GM23338 (cell line): ENCODE data around the gene S100A3. TPM values are rescaled to one million over a fixed set of nuclear protein-coding genes. Genes with fewer than 3 reads are reported as not detected.
"Not testable (repeated sequence)": the region's sequence is repeated elsewhere in the genome, so short reads cannot be mapped to it uniquely, and the experiment has no call there.

Source experiments
- ATAC-seq: fragments of 200-7000 bp; cut with Tn5 transposase; 3 replicates; pipeline ENCODE4 v1.9.1; 2020
- DNase-seq: peaks from one replicate; pipeline ENCODE4 v3.0.0-alpha.2; 2015; ENCODE audit warnings: low spot score
- H2AFZ ChIP-seq: fragments of 200-600 bp; sonication (generic); 2 replicates; pipeline ENCODE4 v1.8.0; 2016; ENCODE audit warnings: antibody characterized with exemption, mild to moderate bottlenecking, moderate library complexity
- H3F3A ChIP-seq: fragments of 200-600 bp; sonication (generic); replicated peaks from 2 replicates; pipeline ENCODE4 v1.8.0; 2017; ENCODE audit warnings: antibody characterized with exemption, mixed run types, low read depth
- H3K27ac ChIP-seq: fragments of 200-600 bp; sonication (generic); 2 replicates; pipeline ENCODE4 v1.6.1; 2016; ENCODE audit warnings: low read depth
- H3K27me3 ChIP-seq: fragments of 200-600 bp; sonication (generic); 2 replicates; pipeline ENCODE4 v1.8.0; 2016; ENCODE audit warnings: mild to moderate bottlenecking, mixed run types, moderate library complexity; ENCODE audit not compliant: insufficient read depth
- H3K36me3 ChIP-seq: fragments of 200-600 bp; sonication (generic); 2 replicates; pipeline ENCODE4 v1.8.0; 2016; ENCODE audit warnings: mild to moderate bottlenecking; ENCODE audit not compliant: insufficient read depth
- H3K4me1 ChIP-seq: fragments of 200-600 bp; sonication (generic); 2 replicates; pipeline ENCODE4 v1.8.0; 2016; ENCODE audit warnings: mild to moderate bottlenecking, moderate library complexity; ENCODE audit not compliant: insufficient read depth
- H3K4me2 ChIP-seq: fragments of 200-600 bp; sonication (generic); 2 replicates; pipeline ENCODE4 v1.7.1; 2017; ENCODE audit warnings: mixed run types
- H3K4me3 ChIP-seq: fragments of 200-600 bp; sonication (generic); 2 replicates; pipeline ENCODE4 v1.6.1; 2016; ENCODE audit warnings: mixed run types
- H3K79me2 ChIP-seq: fragments of 200-600 bp; sonication (generic); replicated peaks from 2 replicates; pipeline ENCODE4 v1.8.0; 2017; ENCODE audit warnings: mild to moderate bottlenecking; ENCODE audit not compliant: insufficient read depth
- H3K9me2 ChIP-seq: fragments of 200-600 bp; sonication (generic); 2 replicates; pipeline ENCODE4 v1.8.0; 2017; ENCODE audit not compliant: insufficient read depth
- H4K20me1 ChIP-seq: fragments of 200-600 bp; sonication (generic); replicated peaks from 2 replicates; pipeline ENCODE4 v1.8.0; 2017; ENCODE audit warnings: mild to moderate bottlenecking; ENCODE audit not compliant: insufficient read depth
- H3K27ac Mint-ChIP-seq: 2 replicates; pipeline ENCODE4 v1.8.0; 2020; ENCODE audit warnings: inconsistent platforms, mild to moderate bottlenecking, moderate library complexity, mixed read lengths
- H3K27me3 Mint-ChIP-seq: 3 replicates; pipeline ENCODE4 v1.8.0; 2022; ENCODE audit warnings: low read depth, mild to moderate bottlenecking, moderate library complexity, mixed read lengths, inconsistent platforms; ENCODE audit not compliant: insufficient read depth, poor library complexity
- H3K36me3 Mint-ChIP-seq: 3 replicates; pipeline ENCODE4 v1.8.0; 2021; ENCODE audit warnings: low read depth, mild to moderate bottlenecking, inconsistent platforms, moderate library complexity, mixed read lengths
- H3K4me1 Mint-ChIP-seq: 3 replicates; pipeline ENCODE4 v1.8.0; 2020; ENCODE audit warnings: mild to moderate bottlenecking, inconsistent platforms, mixed read lengths
- H3K4me3 Mint-ChIP-seq: 3 replicates; pipeline ENCODE4 v1.8.0; 2021; ENCODE audit warnings: moderate library complexity, mild to moderate bottlenecking, inconsistent platforms, mixed read lengths
- H3K9me3 Mint-ChIP-seq: 3 replicates; pipeline ENCODE4 v1.8.0; 2020; ENCODE audit warnings: moderate library complexity, mild to moderate bottlenecking, inconsistent platforms, mixed read lengths
- NANOG ChIP-seq: IDR thresholded peaks from 2 replicates; pipeline ENCODE4 v1.6.1; 2016; ENCODE audit warnings: antibody characterized with exemption, borderline replicate concordance
- polyA plus RNA-seq: library from polyadenylated mRNA; unstranded; fragments of >200 nt; fragmentation: Nextera tagmentation; extraction: Ambion mirVana; gene quantifications from 2 replicates; pipeline ENCODE4 v1.2.1, GENCODE V29; 2016
- total RNA-seq: library from RNA; depleted of rRNA; stranded (reverse); fragments of >200 nt; shearing (Covaris generic); gene quantifications from 2 replicates; pipeline ENCODE4 v1.2.3, GENCODE V29; 2014
- TF ChIP-seq, protein P1 (sequence below): IDR thresholded peaks from one replicate; pipeline ENCODE4 v1.6.1; 2018; ENCODE audit warnings: antibody characterized with exemption; ENCODE audit not compliant: unreplicated experiment
- TF ChIP-seq, protein P2 (sequence below), 2 experiments: fragments of 200-600 bp in 1 of 2; sonication (generic) in 1 of 2; conservative IDR thresholded peaks; 2 replicates each; pipeline versions ENCODE4 v1.5.1 to v1.6.1; 2016 to 2017; ENCODE audit warnings: antibody characterized with exemption in 2 of 2, low read depth in 2 of 2, mild to moderate bottlenecking in 2 of 2, moderate library complexity in 1 of 2
- TF ChIP-seq, protein P3 (sequence below): fragments of 250-450 bp; sonication (Bioruptor Pico); IDR thresholded peaks from 2 replicates; pipeline ENCODE4 v1.5.0; 2020; ENCODE audit warnings: mild to moderate bottlenecking, moderate library complexity
- TF ChIP-seq, protein P4 (sequence below): IDR thresholded peaks from 2 replicates; pipeline ENCODE4 v1.6.1; 2016; ENCODE audit warnings: antibody characterized with exemption

Gene S100A3
- total and polyA plus RNA-seq, 2 experiments from 2014 or later = not detected

DNA sequence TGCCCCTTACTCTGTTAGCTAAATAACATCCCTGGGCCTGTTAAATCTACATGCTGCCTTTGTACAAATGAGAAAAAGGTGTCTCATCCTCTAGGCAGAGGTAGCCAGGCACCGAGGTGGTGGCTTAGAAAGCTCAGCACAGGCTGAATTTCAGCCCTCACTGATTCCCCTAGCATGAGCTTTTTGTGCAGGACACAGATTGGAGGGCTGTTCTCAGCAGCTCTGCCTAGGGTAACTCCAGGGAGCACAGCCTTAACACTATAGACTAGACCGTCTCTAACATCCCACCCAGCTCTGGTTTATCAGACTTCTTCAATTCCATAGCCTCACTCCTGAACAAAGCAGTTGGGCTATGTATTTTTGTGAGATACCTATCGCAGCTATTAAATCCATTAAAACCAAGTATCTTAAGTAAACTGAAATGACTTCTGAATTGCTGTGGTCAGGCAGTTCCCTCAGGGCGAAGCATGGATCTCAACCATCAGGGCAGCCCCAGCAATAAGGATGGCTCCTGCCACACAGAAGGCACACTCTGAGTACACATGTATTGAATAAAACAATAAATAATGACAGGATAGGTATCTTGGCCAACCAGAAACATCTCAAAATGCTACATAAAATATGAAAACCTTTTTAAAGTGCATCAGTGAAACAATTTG lies 28.1 kb downstream of the S100A3 start (continued):
- TF ChIP-seq, protein P1, sequence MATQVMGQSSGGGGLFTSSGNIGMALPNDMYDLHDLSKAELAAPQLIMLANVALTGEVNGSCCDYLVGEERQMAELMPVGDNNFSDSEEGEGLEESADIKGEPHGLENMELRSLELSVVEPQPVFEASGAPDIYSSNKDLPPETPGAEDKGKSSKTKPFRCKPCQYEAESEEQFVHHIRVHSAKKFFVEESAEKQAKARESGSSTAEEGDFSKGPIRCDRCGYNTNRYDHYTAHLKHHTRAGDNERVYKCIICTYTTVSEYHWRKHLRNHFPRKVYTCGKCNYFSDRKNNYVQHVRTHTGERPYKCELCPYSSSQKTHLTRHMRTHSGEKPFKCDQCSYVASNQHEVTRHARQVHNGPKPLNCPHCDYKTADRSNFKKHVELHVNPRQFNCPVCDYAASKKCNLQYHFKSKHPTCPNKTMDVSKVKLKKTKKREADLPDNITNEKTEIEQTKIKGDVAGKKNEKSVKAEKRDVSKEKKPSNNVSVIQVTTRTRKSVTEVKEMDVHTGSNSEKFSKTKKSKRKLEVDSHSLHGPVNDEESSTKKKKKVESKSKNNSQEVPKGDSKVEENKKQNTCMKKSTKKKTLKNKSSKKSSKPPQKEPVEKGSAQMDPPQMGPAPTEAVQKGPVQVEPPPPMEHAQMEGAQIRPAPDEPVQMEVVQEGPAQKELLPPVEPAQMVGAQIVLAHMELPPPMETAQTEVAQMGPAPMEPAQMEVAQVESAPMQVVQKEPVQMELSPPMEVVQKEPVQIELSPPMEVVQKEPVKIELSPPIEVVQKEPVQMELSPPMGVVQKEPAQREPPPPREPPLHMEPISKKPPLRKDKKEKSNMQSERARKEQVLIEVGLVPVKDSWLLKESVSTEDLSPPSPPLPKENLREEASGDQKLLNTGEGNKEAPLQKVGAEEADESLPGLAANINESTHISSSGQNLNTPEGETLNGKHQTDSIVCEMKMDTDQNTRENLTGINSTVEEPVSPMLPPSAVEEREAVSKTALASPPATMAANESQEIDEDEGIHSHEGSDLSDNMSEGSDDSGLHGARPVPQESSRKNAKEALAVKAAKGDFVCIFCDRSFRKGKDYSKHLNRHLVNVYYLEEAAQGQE = no peak

DNA sequence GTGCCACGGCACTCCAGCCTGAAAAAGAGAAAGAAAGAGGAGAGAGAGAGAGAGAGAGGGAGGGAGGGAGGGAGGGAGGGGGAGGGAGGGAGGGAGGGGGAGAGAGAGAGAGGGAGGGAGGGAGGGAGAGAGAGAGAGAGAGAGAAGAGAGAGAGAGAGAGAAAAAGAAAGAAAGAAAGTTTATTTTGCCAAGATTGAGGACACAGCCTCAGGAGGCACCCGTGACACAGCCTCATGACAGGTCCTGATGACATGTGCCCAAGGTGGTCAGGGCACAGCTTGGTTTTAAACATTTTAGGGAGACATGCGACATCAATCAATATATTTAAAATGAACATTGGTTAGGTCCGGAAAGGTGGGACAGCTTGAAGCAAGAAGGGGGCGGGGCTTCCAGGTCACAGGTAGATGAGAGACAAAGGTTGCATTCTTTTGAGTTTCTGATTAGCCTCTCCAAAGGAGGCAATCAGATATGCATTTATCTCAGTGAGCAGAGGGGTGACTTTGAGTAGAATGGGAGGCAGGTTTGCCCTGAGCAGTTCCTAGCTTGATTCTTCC lies 28.8 kb downstream of the S100A3 start:
- H3K27me3 ChIP-seq = peaks cover 44% of the 10 kb centered on the region
- not testable (repeated sequence) for H3K27ac ChIP-seq, H3K9me2 ChIP-seq, H3K4me3 Mint-ChIP-seq, H3K4me3 ChIP-seq, H4K20me1 ChIP-seq, H3K36me3 ChIP-seq, H3K79me2 ChIP-seq, H2AFZ ChIP-seq, H3K27ac Mint-ChIP-seq, H3F3A ChIP-seq, H3K36me3 Mint-ChIP-seq
- Mint-ChIP-seq H3K9me3 (peaks cover 10% of the 10 kb centered on the region; the same call in 1 of the 3 replicates), H3K4me1 (peaks cover 25% of the 10 kb centered on the region), H3K27me3 (peaks cover 23% of the 10 kb centered on the region)
- peak; percentile 20; the same call in 2 of the 3 replicates for ATAC-seq
- DNase-seq = peak; percentile 51
- H3K4me1 ChIP-seq = peaks cover 13% of the 10 kb centered on the region; the same call in 1 of the 2 replicates
- H3K4me2 ChIP-seq = 0 out of 2 replicates have a peak overlapping the region, but pooled peaks have one; percentile 50

DNA sequence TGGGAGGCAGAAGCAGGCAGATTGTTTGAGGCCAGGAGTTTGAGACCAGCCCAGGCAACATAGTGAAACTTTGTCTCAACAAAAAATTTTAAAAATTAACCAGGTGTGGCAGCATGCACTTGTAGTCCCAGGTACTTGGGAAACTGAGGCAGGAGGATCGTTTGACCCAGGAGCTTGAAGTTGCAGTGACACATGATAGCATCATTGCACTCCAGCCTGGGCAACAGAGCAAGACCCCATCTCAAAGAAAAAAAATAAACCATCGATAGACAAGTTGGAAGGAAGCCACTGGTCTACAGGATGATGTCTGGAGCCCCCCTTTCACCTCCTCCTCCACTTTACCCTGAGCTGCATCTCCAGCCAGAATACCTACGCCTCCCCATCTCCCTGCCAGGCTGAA lies 29.8 kb downstream of the S100A3 start:
- Histone ChIP-seq H3K4me3 (no peak overlapping the region), H3K27ac (no peak overlapping the region), H3K27me3 (peaks cover 47% of the 10 kb centered on the region), H3K4me2 (no peak overlapping the region), H3K79me2 (no peaks in the 10 kb centered on the region), H2AFZ (no peak overlapping the region), H4K20me1 (no peaks in the 10 kb centered on the region), H3K9me2 (no peaks in the 10 kb centered on the region), H3K4me1 (peaks cover 13% of the 10 kb centered on the region; the same call in 1 of the 2 replicates), H3F3A (no peaks in the 10 kb centered on the region), H3K36me3 (no peaks in the 10 kb centered on the region)
- H3K36me3 Mint-ChIP-seq = no peaks in the 10 kb centered on the region
- H3K4me3 Mint-ChIP-seq = no peak overlapping the region
- peaks cover 25% of the 10 kb centered on the region for H3K27me3 Mint-ChIP-seq
- peaks cover 10% of the 10 kb centered on the region; the same call in 1 of the 3 replicates for H3K9me3 Mint-ChIP-seq
- DNase-seq = no peak
- H3K4me1 Mint-ChIP-seq = peaks cover 25% of the 10 kb centered on the region
- no peak overlapping the region for H3K27ac Mint-ChIP-seq
- no peak for ATAC-seq
- TF ChIP-seq, protein P2, sequence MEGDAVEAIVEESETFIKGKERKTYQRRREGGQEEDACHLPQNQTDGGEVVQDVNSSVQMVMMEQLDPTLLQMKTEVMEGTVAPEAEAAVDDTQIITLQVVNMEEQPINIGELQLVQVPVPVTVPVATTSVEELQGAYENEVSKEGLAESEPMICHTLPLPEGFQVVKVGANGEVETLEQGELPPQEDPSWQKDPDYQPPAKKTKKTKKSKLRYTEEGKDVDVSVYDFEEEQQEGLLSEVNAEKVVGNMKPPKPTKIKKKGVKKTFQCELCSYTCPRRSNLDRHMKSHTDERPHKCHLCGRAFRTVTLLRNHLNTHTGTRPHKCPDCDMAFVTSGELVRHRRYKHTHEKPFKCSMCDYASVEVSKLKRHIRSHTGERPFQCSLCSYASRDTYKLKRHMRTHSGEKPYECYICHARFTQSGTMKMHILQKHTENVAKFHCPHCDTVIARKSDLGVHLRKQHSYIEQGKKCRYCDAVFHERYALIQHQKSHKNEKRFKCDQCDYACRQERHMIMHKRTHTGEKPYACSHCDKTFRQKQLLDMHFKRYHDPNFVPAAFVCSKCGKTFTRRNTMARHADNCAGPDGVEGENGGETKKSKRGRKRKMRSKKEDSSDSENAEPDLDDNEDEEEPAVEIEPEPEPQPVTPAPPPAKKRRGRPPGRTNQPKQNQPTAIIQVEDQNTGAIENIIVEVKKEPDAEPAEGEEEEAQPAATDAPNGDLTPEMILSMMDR (conservative IDR thresholded peaks at IDR 0.05; ENCODE audit: low read depth in 2 of 2) = no peak
- TF ChIP-seq, protein P3, sequence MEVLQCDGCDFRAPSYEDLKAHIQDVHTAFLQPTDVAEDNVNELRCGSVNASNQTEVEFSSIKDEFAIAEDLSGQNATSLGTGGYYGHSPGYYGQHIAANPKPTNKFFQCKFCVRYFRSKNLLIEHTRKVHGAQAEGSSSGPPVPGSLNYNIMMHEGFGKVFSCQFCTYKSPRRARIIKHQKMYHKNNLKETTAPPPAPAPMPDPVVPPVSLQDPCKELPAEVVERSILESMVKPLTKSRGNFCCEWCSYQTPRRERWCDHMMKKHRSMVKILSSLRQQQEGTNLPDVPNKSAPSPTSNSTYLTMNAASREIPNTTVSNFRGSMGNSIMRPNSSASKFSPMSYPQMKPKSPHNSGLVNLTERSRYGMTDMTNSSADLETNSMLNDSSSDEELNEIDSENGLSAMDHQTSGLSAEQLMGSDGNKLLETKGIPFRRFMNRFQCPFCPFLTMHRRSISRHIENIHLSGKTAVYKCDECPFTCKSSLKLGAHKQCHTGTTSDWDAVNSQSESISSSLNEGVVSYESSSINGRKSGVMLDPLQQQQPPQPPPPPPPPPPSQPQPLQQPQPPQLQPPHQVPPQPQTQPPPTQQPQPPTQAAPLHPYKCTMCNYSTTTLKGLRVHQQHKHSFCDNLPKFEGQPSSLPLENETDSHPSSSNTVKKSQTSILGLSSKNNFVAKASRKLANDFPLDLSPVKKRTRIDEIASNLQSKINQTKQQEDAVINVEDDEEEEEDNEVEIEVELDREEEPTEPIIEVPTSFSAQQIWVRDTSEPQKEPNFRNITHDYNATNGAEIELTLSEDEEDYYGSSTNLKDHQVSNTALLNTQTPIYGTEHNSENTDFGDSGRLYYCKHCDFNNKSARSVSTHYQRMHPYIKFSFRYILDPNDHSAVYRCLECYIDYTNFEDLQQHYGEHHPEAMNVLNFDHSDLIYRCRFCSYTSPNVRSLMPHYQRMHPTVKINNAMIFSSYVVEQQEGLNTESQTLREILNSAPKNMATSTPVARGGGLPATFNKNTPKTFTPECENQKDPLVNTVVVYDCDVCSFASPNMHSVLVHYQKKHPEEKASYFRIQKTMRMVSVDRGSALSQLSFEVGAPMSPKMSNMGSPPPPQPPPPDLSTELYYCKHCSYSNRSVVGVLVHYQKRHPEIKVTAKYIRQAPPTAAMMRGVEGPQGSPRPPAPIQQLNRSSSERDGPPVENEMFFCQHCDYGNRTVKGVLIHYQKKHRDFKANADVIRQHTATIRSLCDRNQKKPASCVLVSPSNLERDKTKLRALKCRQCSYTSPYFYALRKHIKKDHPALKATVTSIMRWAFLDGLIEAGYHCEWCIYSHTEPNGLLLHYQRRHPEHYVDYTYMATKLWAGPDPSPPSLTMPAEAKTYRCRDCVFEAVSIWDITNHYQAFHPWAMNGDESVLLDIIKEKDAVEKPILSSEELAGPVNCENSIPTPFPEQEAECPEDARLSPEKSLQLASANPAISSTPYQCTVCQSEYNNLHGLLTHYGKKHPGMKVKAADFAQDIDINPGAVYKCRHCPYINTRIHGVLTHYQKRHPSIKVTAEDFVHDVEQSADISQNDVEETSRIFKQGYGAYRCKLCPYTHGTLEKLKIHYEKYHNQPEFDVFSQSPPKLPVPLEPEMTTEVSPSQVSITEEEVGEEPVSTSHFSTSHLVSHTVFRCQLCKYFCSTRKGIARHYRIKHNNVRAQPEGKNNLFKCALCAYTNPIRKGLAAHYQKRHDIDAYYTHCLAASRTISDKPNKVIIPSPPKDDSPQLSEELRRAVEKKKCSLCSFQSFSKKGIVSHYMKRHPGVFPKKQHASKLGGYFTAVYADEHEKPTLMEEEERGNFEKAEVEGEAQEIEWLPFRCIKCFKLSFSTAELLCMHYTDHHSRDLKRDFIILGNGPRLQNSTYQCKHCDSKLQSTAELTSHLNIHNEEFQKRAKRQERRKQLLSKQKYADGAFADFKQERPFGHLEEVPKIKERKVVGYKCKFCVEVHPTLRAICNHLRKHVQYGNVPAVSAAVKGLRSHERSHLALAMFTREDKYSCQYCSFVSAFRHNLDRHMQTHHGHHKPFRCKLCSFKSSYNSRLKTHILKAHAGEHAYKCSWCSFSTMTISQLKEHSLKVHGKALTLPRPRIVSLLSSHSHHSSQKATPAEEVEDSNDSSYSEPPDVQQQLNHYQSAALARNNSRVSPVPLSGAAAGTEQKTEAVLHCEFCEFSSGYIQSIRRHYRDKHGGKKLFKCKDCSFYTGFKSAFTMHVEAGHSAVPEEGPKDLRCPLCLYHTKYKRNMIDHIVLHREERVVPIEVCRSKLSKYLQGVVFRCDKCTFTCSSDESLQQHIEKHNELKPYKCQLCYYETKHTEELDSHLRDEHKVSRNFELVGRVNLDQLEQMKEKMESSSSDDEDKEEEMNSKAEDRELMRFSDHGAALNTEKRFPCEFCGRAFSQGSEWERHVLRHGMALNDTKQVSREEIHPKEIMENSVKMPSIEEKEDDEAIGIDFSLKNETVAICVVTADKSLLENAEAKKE = no peak
- TF ChIP-seq NANOG = no peak
- TF ChIP-seq, protein P4, sequence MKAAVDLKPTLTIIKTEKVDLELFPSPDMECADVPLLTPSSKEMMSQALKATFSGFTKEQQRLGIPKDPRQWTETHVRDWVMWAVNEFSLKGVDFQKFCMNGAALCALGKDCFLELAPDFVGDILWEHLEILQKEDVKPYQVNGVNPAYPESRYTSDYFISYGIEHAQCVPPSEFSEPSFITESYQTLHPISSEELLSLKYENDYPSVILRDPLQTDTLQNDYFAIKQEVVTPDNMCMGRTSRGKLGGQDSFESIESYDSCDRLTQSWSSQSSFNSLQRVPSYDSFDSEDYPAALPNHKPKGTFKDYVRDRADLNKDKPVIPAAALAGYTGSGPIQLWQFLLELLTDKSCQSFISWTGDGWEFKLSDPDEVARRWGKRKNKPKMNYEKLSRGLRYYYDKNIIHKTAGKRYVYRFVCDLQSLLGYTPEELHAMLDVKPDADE = no peak
